Activated CD8-positive, alpha-beta memory T cell treated with anti-CD3 and anti-CD28 coated beads, Interleukin-2, amount 50 U/mL, for 4 hours (primary cell): ENCODE measurements around the gene MTA1.
A peak's percentile ranks its signal among the peaks of the same experiment; 100 is the strongest.

Source experiments
- DNase-seq: peaks from one replicate; pipeline ENCODE4 v3.0.0-alpha.2; 2020

Gene MTA1

DNA sequence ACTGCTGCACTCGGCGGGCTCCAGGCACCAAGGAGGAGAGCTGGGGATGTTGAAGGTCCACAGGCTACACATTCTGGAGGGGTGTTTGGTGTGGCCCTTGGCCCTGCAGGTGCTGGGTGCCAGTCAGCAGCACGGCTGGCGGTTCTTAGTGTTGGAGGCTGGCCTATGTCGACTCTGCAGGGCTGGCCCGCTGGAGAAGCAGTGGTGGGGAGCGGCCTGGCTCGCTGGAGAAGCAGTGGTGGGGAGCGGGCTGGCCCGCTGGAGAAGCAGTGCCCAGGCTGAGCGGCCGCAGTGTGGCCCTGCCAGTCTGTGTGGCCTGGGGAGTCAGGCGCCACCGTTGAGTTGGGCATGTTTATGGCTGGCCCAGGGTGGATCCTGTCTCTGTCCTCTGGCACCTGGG lies 27.3 kb downstream of the MTA1 start:
- DNase-seq: no peak

DNA sequence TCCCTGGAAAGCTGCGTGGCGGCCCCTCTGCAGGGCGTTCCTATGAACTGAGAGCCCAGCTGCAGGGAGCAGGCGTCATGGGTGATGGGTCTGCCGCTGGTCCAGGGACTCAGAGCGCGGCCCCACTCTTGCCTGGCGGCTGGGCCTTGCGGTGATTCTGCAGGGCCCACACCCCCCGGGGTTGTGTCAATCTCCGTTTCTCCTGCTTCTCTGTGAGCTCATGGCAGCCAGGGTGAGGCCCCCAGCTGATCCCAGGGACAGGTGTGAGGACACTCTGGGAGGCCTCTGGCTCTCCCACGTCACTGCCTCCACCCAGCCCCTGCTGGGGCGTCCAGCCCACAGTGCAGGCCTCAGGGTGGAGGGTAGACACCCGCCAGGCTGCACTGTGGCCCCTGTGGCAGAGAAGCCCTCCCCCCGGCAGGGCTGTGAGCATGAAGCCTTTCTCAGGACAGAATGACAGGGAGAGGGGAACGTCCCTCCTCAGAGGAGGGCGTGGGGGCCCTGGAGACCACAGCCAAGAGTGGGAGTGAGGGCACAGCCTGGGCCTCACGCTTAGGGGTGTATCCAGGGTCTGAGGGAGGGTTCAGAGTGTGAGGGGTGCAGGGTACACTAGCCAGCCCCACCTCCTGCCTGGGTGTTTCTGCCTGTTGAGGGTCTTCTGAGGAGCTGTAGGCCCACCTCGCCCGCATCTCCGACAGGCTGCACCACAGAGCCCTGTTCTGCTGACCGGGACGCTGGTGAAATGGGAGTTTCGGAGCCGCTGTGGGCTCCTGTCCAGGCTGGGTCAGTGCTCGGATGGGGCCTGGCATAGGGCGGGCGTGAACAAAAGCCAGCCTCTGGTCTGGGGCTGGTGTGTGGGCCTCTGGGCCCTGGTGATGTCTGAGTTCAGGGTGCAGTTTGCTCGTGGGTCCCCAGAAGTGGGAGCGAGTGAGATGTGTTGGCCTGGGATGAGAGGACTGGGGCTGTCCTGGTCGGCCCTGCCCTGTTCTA lies 28.3 kb downstream of the MTA1 start:
- no peak for DNase-seq

DNA sequence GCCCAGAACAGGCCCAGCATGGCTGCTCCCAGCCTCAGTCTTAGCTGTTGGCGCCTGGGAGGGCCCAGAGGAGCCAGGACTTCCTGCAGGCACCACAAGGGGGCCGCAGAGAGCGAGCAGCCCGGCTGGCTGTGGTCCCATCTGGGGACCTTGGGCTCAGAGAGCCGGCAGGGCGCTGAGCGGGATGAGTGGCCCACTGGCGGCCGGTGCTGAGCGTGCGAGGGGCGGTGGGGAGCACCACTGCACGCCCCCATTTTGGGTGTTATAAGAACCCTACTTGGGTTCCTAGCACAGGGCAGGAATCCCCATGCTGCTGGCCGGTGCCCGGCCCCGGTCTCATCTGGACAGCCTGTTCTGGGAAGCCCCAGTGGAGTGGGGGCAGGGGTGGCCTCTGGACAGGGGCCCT lies 29.1 kb downstream of the MTA1 start:
- peak; percentile 71 for DNase-seq

DNA sequence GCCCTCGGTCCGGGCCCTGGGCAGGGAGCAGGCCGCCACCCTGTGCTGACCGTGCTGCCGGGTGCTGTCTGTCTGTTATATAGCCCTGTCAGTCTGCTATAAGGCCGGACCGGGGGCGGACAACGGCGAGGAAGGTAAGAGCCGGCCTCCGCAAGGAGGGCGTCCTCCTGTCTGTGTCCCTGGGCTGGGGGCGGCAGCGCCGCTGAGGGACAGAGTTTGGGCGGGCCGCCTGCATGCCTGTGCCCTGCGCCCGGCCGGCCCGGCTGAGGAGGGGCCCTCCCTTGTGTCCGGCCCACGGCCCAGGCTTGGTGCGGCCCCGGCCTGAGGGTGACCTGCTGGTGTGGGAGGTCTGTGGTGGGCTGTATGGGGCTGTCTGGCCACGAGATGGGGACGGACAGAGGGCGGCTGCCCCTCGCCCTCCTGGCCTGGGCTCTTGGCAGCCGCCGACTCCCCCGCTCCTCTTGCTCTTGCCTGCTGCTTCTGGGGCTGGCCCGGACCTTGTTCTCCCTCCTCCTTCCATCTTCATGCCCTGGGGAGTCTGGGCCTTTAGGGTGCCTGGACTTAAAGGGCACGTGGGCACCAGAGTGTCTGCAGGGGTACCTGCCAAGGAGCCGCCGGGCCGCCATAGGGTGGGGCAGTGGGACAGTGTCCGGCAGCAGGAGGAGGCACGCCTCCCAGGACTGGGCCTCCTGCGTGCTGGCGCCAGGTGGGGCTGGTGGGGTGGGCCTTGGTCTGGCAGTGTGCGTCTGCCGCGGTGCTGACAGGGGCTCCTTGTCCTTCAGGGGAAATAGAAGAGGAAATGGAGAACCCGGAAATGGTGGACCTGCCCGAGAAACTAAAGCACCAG lies 29.9 kb downstream of the MTA1 start:
- no peak for DNase-seq

DNA sequence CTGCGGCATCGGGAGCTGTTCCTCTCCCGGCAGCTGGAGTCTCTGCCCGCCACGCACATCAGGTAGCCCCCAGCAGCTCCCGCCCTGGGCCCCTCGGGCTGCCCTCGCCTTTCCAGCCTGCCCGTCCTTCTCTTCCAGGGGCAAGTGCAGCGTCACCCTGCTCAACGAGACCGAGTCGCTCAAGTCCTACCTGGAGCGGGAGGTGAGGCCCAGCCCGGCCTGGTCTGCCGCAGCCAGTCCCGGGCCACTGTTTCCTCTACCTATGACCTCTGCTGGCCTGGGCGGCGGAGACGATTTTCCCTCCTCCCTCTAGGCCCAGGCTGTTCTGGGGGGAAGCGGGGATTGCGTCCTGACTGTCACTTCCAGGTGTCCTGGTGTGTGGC lies 30.5 kb downstream of the MTA1 start:
- no peak for DNase-seq

DNA sequence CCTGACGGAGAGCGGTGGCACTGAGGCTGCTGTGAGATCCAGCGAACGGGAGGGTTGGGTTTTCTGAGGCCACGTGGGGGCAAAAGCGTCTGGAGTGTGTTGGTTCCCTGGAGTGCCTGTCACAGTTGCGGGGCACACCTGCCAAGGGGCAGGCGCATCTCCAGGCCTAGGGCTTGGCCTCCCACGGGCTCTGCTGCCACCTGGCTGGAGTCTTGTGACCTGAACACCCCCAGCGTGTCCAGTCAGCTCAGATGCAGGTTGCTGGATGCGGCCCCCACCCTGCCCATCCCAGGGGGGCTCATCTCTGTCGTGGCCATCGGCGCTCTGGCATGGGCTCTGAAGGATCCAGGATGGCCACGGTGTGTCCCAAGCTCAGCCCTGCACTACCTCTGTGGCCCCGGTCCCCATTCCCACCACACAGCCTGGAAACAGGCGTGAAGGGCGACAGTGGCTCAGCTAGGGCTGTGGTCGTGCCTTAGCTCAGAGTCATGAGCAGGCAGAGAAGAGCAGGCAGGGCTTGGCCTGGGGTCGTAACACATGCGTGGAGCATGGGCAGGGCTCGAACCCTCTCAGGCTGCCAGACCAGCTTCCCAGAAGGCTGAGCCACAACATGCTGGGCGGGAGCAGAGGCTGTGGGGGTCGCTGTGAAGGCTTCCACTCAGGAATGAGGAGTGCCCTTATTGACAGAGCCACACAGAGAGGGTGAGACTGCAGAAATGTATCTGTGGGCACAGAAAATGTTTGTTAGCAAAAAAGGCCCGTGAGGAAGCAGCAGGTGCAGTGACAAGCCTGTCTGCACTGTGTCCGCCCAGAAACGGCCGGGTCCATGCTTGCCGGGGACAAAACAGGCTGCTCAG lies 31.5 kb downstream of the MTA1 start:
- DNase-seq: no peak

DNA sequence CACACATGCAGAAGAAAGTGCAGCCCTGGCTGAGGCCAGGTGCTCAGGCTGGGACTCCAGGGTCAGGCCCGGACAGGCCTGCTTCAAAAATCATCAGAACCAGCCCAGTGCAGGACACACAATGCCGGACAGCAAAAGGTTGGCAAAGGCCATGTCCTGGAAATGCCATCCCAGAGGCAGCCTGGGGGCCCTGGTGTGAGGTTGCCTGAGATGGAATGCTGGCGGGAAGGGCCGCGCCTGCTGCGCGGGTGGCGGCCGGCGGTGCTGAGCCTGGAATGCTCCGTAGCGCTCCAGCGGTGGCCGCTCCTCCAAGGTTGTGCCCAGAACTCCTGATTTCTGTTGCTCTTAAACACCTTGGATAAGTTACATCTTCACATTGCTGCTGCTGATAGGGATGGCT lies 33.3 kb downstream of the MTA1 start:
- DNase-seq: no peak

DNA sequence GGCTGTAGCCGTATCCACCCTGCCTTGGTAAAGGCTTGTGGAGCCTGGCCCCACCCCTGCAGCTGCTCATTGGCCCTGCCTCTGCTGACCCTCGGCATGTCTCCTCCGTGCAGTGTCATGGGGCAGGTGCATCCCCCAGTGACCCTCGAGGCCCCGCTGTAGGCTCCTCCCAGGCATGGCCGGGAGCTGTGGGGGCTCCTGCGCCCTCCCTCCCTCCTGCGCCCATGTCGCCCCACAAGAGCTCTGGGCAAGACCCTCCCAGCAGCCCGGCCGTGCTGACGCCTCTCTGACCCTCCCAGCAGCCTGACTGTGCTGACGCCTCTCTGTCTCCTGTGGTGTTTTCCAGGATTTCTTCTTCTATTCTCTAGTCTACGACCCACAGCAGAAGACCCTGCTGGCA lies 34.2 kb downstream of the MTA1 start:
- DNase-seq: no peak

DNA sequence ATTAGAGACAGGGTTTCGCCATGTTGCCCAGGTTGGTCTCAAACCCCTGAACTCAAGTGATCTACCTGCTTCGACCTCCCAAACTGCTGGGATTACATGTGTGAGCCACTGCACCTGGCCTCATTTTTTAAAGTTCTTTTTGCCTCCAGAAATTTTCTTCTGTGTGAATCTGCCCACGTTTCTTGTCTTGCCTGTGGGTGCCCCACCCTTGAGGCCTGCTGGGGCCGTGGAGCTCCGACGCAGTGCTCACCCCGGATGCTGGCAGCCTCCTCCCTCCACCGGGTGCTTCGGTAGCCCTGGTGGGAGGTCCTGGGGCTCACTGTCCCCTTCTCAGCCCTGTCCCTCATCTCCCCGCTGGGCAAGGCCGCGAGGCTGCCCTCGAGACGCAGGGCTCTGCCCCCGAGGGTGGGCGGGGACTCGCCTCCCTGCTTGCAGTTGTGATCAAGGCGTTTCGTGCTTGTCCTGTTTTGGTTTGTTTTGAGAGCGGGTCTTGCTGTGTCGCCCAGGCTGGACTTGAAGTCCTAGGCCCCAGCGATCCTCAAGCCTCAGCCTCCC lies 35.5 kb downstream of the MTA1 start:
- no peak for DNase-seq

DNA sequence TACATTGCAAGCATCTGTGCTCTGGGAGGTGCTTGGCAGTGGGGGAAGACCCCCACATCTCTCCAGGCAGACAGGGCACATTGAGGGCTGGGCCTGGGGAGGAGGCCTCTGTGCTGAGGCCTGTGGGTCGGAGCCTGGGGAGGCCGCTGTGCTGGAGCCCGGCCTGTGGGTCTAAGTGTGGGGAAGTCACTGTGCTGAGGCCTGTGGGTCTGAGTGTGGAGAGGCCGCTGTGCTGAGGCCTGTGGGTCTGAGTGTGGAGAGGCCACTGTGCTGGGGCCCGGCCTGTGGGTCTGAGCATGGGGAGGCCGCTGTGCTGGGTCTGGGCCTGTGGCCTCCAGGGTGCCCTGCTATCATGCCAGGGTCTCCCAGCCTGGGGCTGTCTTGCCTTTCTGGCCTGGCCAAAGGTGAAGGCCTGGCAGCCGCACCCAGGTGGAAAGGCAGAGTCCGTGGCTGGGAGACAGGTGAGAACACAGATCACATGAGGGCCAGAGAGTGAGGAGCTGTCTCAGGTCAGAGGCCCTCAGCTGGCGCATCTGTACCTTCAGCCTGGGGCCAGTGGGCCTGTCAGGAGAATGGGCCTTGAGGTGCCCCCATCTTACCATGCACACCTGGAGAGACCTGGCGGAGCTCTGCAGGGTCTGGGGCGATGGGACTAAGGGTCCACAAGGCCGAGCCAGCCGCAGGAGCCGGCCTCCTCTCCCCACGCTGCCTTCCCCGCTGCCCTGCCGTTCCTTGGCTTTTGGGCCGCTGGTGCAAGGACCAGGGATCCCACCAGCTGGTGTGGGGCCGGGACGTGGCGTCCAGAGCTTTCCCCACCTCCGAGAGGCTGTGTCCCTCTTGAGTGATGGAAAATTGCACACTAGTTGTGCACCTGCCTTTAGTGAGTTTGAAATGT lies 36.4 kb downstream of the MTA1 start:
- no peak for DNase-seq

DNA sequence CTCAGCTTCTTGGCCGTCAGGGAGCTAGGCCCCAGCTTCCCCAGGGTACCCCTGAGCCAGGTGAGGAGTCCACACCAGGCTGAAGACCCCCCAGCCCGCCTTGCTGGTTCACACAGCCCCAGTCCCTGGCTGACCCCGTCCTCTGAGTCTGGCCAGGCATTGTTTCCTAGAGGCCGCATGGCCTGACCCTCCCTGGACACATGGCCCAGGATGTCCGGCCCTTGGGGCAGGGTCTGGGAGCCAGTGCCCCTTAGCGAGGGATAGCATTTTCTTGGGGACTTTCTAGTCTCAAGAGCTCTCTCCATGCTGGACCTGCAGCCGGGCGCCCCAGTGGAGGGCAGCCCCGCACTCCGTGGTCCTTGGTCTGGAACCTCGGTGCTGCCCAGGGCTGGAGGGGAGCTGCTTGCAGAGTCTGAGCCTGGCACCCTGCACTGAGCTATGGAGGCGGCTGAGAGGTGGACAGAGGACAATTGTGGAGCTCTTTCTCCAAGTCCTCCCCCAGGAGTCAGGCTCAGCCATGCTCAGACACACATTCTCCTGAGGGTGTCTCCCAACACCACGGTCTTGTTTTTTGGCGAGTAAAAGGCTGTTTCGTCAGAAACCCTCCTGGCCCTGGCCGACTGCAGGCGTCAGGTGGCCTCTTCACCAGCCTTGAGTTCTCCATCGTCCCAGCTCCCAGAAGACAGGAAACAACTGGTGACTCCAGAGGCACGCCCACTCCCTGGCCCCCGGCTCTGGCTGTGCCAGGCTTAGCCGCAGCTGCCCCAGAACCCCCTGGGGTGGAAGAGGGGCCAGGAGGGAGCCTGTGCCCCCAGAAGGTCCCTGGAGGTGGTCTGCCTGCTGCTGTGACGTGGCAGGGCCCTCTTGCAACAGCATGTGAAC lies 37.4 kb downstream of the MTA1 start:
- no peak for DNase-seq

DNA sequence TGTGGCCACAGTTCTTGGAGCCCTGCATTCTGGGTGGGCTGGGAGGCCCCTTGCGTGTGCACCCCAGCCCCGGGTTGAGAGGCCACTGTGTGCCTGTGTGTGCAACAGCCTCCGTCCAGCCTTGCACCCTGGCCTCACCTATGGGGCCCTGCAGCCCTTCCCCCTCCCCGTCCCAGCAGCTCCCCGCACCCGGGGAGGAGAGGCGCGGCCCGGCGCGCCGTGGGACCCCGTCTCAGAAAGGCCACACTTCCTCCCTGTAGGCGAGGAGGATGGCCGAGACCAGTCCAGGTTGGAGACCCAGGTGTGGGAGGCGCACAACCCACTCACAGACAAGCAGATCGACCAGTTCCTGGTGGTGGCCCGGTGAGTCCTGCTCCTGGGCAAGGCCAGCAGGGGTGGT lies 38.4 kb downstream of the MTA1 start:
- DNase-seq: no peak

DNA sequence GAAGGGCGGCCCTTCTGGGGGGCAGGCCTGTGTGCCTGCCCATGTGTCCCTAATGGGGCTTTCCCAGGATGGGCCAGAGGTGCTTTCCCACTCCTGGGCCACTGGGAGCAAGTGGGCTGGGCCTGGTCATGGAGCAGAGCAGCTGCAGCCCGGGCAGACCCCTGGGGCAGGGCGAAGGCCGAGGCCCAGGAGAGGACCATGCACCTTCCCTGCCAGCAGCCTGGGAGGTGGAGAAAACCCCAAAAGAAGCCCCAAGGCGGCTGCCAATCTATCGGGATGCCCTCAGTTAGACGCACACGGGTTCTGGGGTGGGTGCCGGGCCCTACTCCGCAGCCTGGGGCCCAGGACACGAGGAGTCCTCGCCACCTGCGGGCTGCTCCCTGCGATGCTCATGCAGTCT lies 38.9 kb downstream of the MTA1 start:
- no peak for DNase-seq

DNA sequence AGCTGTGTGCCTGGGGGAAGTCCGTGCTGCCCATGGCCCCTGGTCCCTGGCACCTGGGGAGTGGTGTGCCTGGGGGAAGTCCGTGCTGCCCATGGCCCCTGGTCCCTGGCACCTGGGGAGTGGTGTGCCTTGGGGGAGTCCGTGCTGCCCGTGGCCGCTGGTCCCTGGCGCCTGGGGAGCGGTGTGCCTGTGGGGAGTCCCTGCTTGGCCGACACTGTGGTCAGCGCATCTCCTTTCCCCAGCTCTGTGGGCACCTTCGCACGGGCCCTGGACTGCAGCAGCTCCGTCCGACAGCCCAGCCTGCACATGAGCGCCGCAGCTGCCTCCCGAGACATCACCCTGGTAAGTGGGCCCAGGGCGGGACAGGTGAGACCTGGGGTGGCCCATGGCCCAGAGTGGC lies 40.5 kb downstream of the MTA1 start:
- no peak for DNase-seq

DNA sequence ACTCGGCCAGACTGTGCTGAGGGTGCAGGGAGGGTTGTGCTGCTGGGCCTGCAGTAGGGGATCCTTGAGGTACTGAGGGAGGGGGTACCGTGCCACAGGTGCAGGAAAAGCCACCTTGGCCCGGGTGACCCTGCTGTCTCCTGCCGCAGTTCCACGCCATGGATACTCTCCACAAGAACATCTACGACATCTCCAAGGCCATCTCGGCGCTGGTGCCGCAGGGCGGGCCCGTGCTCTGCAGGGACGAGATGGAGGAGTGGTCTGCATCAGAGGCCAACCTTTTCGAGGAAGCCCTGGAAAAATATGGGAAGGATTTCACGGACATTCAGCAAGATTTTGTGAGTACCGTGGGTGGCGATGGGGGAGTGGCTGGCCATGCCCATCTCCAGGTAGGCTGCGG lies 41.0 kb downstream of the MTA1 start:
- no peak for DNase-seq

DNA sequence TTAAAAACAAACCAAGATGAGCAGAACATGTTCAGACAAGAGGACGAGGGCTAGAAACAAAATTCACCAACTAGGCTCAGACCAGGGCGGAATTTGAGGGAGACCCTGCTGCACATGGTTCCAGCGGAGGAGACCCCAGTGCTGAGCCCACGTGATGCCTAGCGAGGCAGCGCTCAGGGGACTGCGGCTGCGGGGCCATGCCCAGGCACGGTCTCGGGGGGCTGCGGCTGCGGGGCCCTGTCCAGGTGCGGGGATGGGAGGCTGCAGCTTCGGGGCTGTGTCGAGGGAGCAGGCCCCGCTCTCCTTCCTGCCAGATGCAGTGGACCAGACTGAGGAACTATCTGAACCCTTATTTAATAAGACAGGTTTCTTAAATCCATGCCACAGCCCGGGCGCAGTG lies 42.3 kb downstream of the MTA1 start:
- DNase-seq: no peak

DNA sequence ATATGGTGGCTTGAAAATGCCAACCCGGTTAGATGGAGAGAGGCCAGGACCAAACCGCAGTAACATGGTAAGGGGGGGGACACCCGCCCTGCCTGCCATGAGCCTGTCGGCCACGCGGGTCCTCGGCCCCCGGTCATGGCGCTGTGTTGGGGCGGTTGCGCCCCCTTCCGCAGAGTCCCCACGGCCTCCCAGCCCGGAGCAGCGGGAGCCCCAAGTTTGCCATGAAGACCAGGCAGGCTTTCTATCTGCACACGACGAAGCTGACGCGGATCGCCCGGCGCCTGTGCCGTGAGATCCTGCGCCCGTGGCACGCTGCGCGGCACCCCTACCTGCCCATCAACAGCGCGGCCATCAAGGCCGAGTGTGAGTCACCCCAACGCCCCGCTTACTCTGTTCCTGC lies 44.9 kb downstream of the MTA1 start:
- no peak for DNase-seq

DNA sequence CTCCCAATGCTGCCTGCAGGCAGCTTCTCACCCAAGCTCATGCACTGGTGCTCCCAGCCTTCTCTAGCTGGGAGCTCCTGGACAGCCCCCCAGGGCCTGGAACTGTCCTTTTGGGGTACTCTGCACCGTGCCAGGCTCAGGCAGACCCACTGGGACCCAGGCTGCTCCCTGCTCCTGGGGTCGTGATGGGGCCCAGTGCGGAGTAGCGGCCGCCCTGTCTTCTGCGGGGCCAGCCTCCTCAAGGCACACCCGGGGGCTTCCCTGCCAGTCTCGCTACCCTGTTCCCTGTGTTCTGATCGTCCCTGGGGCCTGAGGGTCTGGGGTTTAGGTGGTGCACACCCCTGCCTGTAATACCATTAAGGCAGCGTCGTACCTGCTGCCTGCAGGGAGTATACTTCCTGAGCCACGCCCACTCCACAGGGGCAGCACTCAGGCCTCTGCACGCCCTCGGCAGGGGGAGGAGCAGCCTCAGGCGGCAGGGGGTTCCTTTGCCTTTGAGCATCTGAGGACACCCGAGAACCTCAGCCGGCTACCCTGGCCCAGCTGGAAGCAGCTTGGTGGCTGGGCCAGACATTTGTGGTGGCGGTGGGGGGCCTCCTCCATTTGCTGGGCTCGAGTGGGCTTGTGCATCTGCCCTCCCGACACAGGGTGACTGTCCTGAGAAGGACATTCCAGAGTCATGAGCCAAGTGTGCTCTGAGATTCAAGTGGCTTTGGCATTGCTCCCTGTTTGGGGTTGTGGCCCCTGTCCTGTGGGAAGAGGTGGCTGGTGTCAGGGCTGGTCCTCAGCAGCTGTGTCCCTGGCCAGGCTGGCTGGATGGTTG lies 45.8 kb downstream of the MTA1 start:
- no peak for DNase-seq

DNA sequence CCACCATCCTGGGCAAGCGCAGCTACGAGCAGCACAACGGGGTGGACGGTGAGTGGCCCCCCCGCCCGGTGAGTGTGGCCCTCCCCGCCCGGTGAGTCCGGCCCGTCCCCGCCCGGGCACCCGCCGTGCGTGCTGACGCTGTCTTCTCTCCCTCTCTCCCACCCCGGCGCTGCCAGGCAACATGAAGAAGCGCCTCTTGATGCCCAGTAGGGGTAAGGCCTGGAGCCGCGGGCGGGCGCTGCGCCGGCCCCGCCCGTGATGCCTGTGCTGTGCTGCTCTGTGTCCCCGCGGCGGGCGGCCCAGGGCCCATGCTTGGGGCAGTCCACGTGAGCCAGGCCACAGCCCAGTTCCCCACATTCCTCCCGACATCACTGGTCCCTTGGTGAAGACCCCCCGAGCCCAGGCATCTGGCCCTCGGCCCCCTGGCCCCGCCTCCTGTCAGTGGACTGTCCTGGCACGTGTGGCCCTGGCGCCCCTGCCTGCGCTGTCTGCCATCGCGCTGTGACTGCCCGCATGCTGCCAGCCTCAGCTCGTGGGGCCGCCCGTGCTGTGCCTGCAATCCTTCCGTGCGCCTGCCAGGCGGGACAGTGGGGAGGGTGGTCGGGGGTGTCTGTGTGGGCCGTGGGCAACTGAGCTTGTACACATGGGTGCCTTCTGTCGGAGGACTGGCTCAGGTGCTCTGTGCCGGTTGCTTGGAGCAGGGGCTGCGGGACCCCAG lies 47.1 kb downstream of the MTA1 start:
- no peak for DNase-seq
